GM03348 (cell line): ENCODE measurements around the gene FOXP3.

Source experiments
- DNase-seq: peaks from one replicate; pipeline ENCODE4 v3.0.0; 2012; ENCODE audit warnings: low spot score

Gene FOXP3

GRCh38 chrX:49214996-49215526 is 49.4 kb downstream of the FOXP3 start:
- DNase-seq, result no peak

- DNase-seq, result no peak
These were observed 50.1 kb downstream of the FOXP3 start for GRCh38 chrX:49214416-49214815.

GRCh38 chrX:49212861-49213260 is 51.6 kb downstream of the FOXP3 start:
- DNase-seq, result no peak

- no peak for DNase-seq
These were observed 52.3 kb downstream of the FOXP3 start for GRCh38 chrX:49212209-49212608.

- DNase-seq, result no peak
These were observed 53.4 kb downstream of the FOXP3 start for GRCh38 chrX:49211074-49211473.

- DNase-seq, result no peak
These were observed 54.1 kb downstream of the FOXP3 start for GRCh38 chrX:49210406-49210805.

- DNase-seq, result no peak
These were observed 54.9 kb downstream of the FOXP3 start for GRCh38 chrX:49209434-49210251.

- DNase-seq, result no peak
These were observed 56.1 kb downstream of the FOXP3 start for GRCh38 chrX:49208399-49208798.

GRCh38 chrX:49206543-49206942 is 58.0 kb downstream of the FOXP3 start:
- DNase-seq, result no peak

GRCh38 chrX:49205443-49205842 is 59.1 kb downstream of the FOXP3 start:
- no peak for DNase-seq

- no peak for DNase-seq
These were observed 59.8 kb downstream of the FOXP3 start for GRCh38 chrX:49204709-49205108.

- DNase-seq, result no peak
These were observed 60.5 kb downstream of the FOXP3 start for GRCh38 chrX:49204017-49204416.

- no peak for DNase-seq
These were observed 61.0 kb downstream of the FOXP3 start for GRCh38 chrX:49203536-49203935.

- DNase-seq, result no peak
These were observed 62.5 kb downstream of the FOXP3 start for GRCh38 chrX:49202022-49202421.
